GM18858 (cell line): Measurements from ENCODE around the gene FGD4.

Source experiments
- ATAC-seq: cut with Tn5 transposase; IDR thresholded peaks from one replicate; pipeline ENCODE4 v1.9.1; 2021; ENCODE audit not compliant: unreplicated experiment

FGD4 gene

GRCh38 chr12:32603071-32603470, 203.7 kb downstream of the FGD4 start:
- ATAC-seq: no peak

GRCh38 chr12:32603858-32604257, 204.5 kb downstream of the FGD4 start:
- peak; percentile 89 for ATAC-seq

GRCh38 chr12:32604565-32604964, 205.2 kb downstream of the FGD4 start:
- ATAC-seq: no peak

- no peak for ATAC-seq
These were observed 206.2 kb downstream of the FGD4 start for GRCh38 chr12:32605326-32606095.

- ATAC-seq: no peak
These were observed 207.1 kb downstream of the FGD4 start for GRCh38 chr12:32606443-32606842.

- ATAC-seq: no peak
These were observed 210.6 kb downstream of the FGD4 start for GRCh38 chr12:32609966-32610365.

GRCh38 chr12:32611986-32612385, 212.6 kb downstream of the FGD4 start:
- ATAC-seq: no peak

- no peak for ATAC-seq
These were observed 213.6 kb downstream of the FGD4 start for GRCh38 chr12:32612658-32613614.

GRCh38 chr12:32615441-32615840, 216.1 kb downstream of the FGD4 start:
- no peak for ATAC-seq

GRCh38 chr12:32617534-32617933, 218.2 kb downstream of the FGD4 start:
- no peak for ATAC-seq

GRCh38 chr12:32618115-32618514, 218.8 kb downstream of the FGD4 start:
- ATAC-seq: no peak

- no peak for ATAC-seq
These were observed 228.6 kb downstream of the FGD4 start for GRCh38 chr12:32627976-32628375.

- ATAC-seq: no peak
These were observed 242.0 kb downstream of the FGD4 start for GRCh38 chr12:32641287-32641901.

- ATAC-seq: no peak
These were observed 245.1 kb downstream of the FGD4 start for GRCh38 chr12:32644431-32644830.

- no peak for ATAC-seq
These were observed 247.9 kb downstream of the FGD4 start for GRCh38 chr12:32647275-32647674.

- no peak for ATAC-seq
These were observed 251.2 kb downstream of the FGD4 start for GRCh38 chr12:32650508-32650907.

- no peak for ATAC-seq
These were observed 252.0 kb downstream of the FGD4 start for GRCh38 chr12:32651151-32651955.

GRCh38 chr12:32651956-32652210, 252.5 kb downstream of the FGD4 start:
- ATAC-seq: no peak

- ATAC-seq: no peak
These were observed 260.6 kb downstream of the FGD4 start for GRCh38 chr12:32659908-32660440.

- ATAC-seq: no peak
These were observed 262.3 kb downstream of the FGD4 start for GRCh38 chr12:32661706-32662105.

- no peak for ATAC-seq
These were observed 263.3 kb downstream of the FGD4 start for GRCh38 chr12:32662665-32663064.
